K562 (cell line): ENCODE measurements around the gene SCN1A.

Experiments
- EP300 ChIP-seq: IDR thresholded peaks from 2 replicates; pipeline ENCODE4 v1.6.1; 2012; ENCODE audit warnings: low read length, improper control_type of control experiment
- SREBF2 ChIP-seq: sonication (generic); formaldehyde crosslinking; IDR thresholded peaks from 2 replicates; pipeline ENCODE4 v1.4.0; 2020; ENCODE audit warnings: mild to moderate bottlenecking, missing genetic modification reagents

GRCh38 chr2:166147883-166148282, 20.1 kb upstream of the SCN1A start:
- TF ChIP-seq SREBF2 (CRISPR knock-in tag): no peak
- no peak for TF ChIP-seq EP300
